Keratinocyte (primary cell): ENCODE data around the gene USB1. TPM values are rescaled to one million over a fixed set of nuclear protein-coding genes. Genes with fewer than 3 reads are reported as not detected.

Experiments used
- DNase-seq: peaks from one replicate; pipeline ENCODE4 v3.0.0-alpha.2; 2011; ENCODE audit warnings: low read depth, missing footprints, low spot score
- FAIRE-seq: peaks from 2 replicates; lab custom pipeline; 2011; peaks lifted over from hg19 to GRCh38; lab: Jason Lieb, UNC
- H2AFZ ChIP-seq: 2 replicates; pipeline ENCODE4 v1.6.0; 2012; ENCODE audit warnings: low read length, control low read depth, inconsistent platforms; ENCODE audit not compliant: control insufficient read depth
- H3K27ac ChIP-seq: 2 replicates; pipeline ENCODE4 v1.5.1; 2011; ENCODE audit warnings: low read length; ENCODE audit not compliant: control insufficient read depth, insufficient read depth
- H3K27me3 ChIP-seq: 3 replicates; pipeline ENCODE4 v1.6.0; 2011; ENCODE audit warnings: low read length; ENCODE audit not compliant: control insufficient read depth, insufficient read depth; ENCODE audit errors: extremely low read depth
- H3K36me3 ChIP-seq, 2 experiments: 2 replicates in 1 of 2; 3 replicates in 1 of 2; pipeline ENCODE4 v1.5.1; 2011; ENCODE audit warnings: low read length in 2 of 2, mild to moderate bottlenecking in 1 of 2; ENCODE audit not compliant: control insufficient read depth in 2 of 2, insufficient read depth in 2 of 2; ENCODE audit errors: extremely low read depth in 1 of 2
- H3K4me1 ChIP-seq: 3 replicates; pipeline ENCODE4 v1.5.1; 2011; ENCODE audit warnings: low read length; ENCODE audit not compliant: control insufficient read depth, insufficient read depth; ENCODE audit errors: extremely low read depth
- H3K4me2 ChIP-seq: 3 replicates; pipeline ENCODE4 v1.6.0; 2011; ENCODE audit warnings: low read depth, low read length; ENCODE audit not compliant: control insufficient read depth, insufficient read depth; ENCODE audit errors: extremely low read depth
- H3K4me3 ChIP-seq, 3 experiments: fragments of 200-600 bp in 1 of 3; sonication (generic) in 1 of 3; 2 replicates in 2 of 3; 3 replicates in 1 of 3; pipeline ENCODE4 v1.5.1; 2011 to 2016; ENCODE audit warnings: low read length in 3 of 3, mild to moderate bottlenecking in 3 of 3, control low read depth in 2 of 3, inconsistent platforms in 1 of 3, low read depth in 1 of 3, mixed read lengths in 1 of 3, mixed run types in 1 of 3, moderate library complexity in 1 of 3; ENCODE audit not compliant: control insufficient read depth in 2 of 3, insufficient read depth in 2 of 3; ENCODE audit errors: extremely low read depth in 1 of 3
- H3K79me2 ChIP-seq: 2 replicates; pipeline ENCODE4 v1.6.0; 2012; ENCODE audit warnings: low read length; ENCODE audit not compliant: control insufficient read depth, insufficient read depth
- H3K9ac ChIP-seq: 3 replicates; pipeline ENCODE4 v1.6.0; 2011; ENCODE audit warnings: low read length; ENCODE audit not compliant: control insufficient read depth, insufficient read depth; ENCODE audit errors: extremely low read depth
- H3K9me1 ChIP-seq: 3 replicates; pipeline ENCODE4 v1.6.0; 2011; ENCODE audit warnings: low read length; ENCODE audit not compliant: control insufficient read depth, insufficient read depth; ENCODE audit errors: extremely low read depth
- H3K9me3 ChIP-seq: 2 replicates; pipeline ENCODE4 v1.5.1; 2012; ENCODE audit warnings: low read depth, low read length; ENCODE audit not compliant: control insufficient read depth
- H4K20me1 ChIP-seq: 3 replicates; pipeline ENCODE4 v1.6.0; 2011; ENCODE audit warnings: low read length; ENCODE audit not compliant: control insufficient read depth, insufficient read depth; ENCODE audit errors: extremely low read depth
- CTCF ChIP-seq, 3 experiments: IDR thresholded peaks in 1 of 3; conservative IDR thresholded peaks in 1 of 3; optimal IDR thresholded peaks in 1 of 3; 2 replicates in 2 of 3; 3 replicates in 1 of 3; pipeline versions ENCODE3 to v1.5.1; 2011; ENCODE audit warnings: low read length in 3 of 3, mild to moderate bottlenecking in 3 of 3, moderate library complexity in 2 of 3, control low read depth in 1 of 3, inconsistent platforms in 1 of 3; ENCODE audit not compliant: insufficient read depth in 2 of 3; ENCODE audit errors: extremely low read depth in 1 of 3
- EZH2 ChIP-seq: IDR thresholded peaks from one replicate; pipeline ENCODE4 v1.6.1; 2012; ENCODE audit warnings: inconsistent platforms, mild to moderate bottlenecking, low read length, moderate library complexity
- dilution Hi-C: fragments of 300-500 bp; cut with MboI; formaldehyde crosslinking; loops from one replicate; pipeline ENCODE4 v1.7.0; 2020; ENCODE audit warnings: low sequenced_read_pairs; ENCODE audit not compliant: extremely low pct_ligation_motif_present
- polyA plus RNA-seq, 5 experiments: library from polyadenylated mRNA; depleted of rRNA in 3 of 5; stranded (reverse) in 3 of 5; stranded (forward) in 1 of 5; unstranded in 1 of 5; fragments of >200 nt; gene quantifications; 1 replicate in 1 of 5; 2 replicates in 3 of 5; 3 replicates in 1 of 5; pipeline versions ENCODE4 v1.2.1 to v1.2.3, GENCODE V29; 2011 to 2012; ENCODE audit warnings: missing spikeins in 2 of 5, low read depth in 1 of 5, low replicate concordance in 1 of 5

Gene USB1
- polyA plus RNA-seq, 1 donor (not counting 4 experiments of a cell fraction or from before 2014, with no cell fraction given) = 63.5 TPM

GRCh38 chr16:57994361-57994760, 6.8 kb upstream of the USB1 start:
- no peak overlapping the region for H2AFZ ChIP-seq
- no peaks in the 10 kb centered on the region for H4K20me1 ChIP-seq
- H3K9me3 ChIP-seq = no peaks in the 10 kb centered on the region
- no peak overlapping the region for H3K4me2 ChIP-seq
- peaks cover 2% of the 10 kb centered on the region for H3K9me1 ChIP-seq
- H3K4me3 ChIP-seq = no peak overlapping the region
- no peak for TF ChIP-seq CTCF (optimal IDR thresholded peaks at IDR 0.05 in 1 of 3, IDR thresholded peaks at IDR 0.05 in 1 of 3, conservative IDR thresholded peaks at IDR 0.05 in 1 of 3; ENCODE audit: extremely low read depth in 1 of 3, insufficient read depth in 2 of 3, low read length in 3 of 3)
- no peak for TF ChIP-seq EZH2
- DNase-seq (no peak), FAIRE-seq (no peak)
- peaks cover 8 to 20% of the 10 kb centered on the region in 2 experiments for H3K36me3 ChIP-seq
- H3K27me3 ChIP-seq = no peaks in the 10 kb centered on the region
- no peak overlapping the region for H3K9ac ChIP-seq
- H3K4me1 ChIP-seq = peaks cover 20% of the 10 kb centered on the region
- H3K79me2 ChIP-seq = no peaks in the 10 kb centered on the region
- no peak overlapping the region for H3K27ac ChIP-seq
- dilution Hi-C loops = no loop called here

GRCh38 chr16:57994778-57995177, 6.4 kb upstream of the USB1 start:
- Histone ChIP-seq H3K27ac (no peak overlapping the region), H3K9ac (no peak overlapping the region), H3K9me1 (peaks cover 2% of the 10 kb centered on the region), H3K4me2 (no peak overlapping the region), H3K4me3 (no peak overlapping the region), H3K9me3 (no peaks in the 10 kb centered on the region), H3K4me1 (peaks cover 25% of the 10 kb centered on the region), H2AFZ (no peak overlapping the region), H4K20me1 (no peaks in the 10 kb centered on the region), H3K36me3 (peaks cover 8 to 20% of the 10 kb centered on the region in 2 experiments), H3K79me2 (no peaks in the 10 kb centered on the region), H3K27me3 (no peaks in the 10 kb centered on the region)
- TF ChIP-seq EZH2 (no peak), CTCF (optimal IDR thresholded peaks at IDR 0.05 in 1 of 3, IDR thresholded peaks at IDR 0.05 in 1 of 3, conservative IDR thresholded peaks at IDR 0.05 in 1 of 3; ENCODE audit: extremely low read depth in 1 of 3, insufficient read depth in 2 of 3, low read length in 3 of 3) (peak; percentile 44 to 59 (median 45))
- FAIRE-seq (no peak), DNase-seq (no peak)
- dilution Hi-C loops = no loop called here
